ENCODE data around the gene PTER. TPM values are rescaled to one million over a fixed set of nuclear protein-coding genes. Genes with fewer than 3 reads are reported as not detected.

PTER gene
- total RNA-seq, 4 donors from 2014 or later, result 7.1 to 19.5 (median 12.8) TPM

DNA sequence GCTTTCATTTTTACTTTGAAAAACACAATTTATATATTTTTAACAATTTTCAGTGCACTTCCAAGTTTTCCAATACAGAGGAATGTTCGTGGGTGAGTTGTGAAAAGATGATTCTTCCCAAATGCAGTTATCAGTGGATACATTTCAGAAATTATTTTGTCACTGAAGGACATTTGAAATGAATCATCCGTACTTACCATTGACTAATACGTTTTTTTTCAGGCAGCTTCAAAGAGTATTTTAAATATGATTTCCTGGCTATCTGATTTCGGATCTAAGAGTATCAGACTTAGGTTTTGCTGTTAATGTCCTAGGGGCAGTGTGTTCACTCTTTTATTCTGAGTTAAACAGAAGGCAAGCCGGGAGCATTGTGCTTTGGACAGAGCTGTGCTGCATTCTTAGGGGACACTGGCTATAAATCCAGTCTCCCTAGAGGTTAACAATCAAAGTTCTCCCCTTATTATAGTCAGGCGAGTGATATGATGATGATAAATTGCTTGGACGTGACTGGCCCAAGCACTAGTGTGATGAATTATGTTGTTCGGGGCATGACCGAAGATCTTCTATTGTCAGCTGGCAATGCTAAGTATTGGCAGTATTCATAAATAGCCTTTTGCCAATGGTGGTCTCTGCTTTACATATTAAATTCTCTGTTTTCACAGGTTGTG is 4.5 kb downstream of the PTER start:
- no peak for TF ChIP-seq CTCF (IDR thresholded peaks at IDR 0.05)
- ATAC-seq (ENCODE audit: low FRiP score), result no peak

DNA sequence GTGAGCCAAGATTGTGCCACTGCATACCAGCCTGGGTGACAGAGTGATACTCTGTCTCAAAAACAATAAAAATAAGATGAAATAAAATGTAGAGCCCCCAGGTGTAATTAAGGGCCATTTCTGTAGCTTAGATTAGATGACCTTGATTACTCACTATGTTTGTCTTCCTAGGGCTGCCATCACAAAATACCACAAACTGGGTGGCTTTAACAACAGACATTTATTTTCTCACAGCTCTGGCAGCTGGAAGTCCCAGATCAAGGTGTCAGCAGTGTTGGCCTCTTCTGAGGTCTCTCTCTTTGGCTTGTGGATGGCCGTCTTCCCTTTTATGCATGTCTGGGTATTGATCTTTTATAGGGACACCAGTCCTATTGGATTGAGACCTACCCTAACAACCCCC is 6.1 kb downstream of the PTER start:
- no peak for TF ChIP-seq CTCF (IDR thresholded peaks at IDR 0.05)
- ATAC-seq (ENCODE audit: low FRiP score), result no peak
- DNase-seq (ENCODE audit: low spot score), result no peak

More for the DNA sequence above, 4.5 kb downstream of the PTER start:
- DNase-seq (ENCODE audit: low spot score), result no peak

- no peak for TF ChIP-seq CTCF (IDR thresholded peaks at IDR 0.05)
- ATAC-seq (ENCODE audit: low FRiP score), result no peak
- DNase-seq (ENCODE audit: low spot score), result no peak
Observed at GRCh38 chr10:16445770-16446469, 9.1 kb downstream of the PTER start.

- DNase-seq (ENCODE audit: low spot score) (no peak), ATAC-seq (ENCODE audit: low FRiP score) (no peak)
- no peak for TF ChIP-seq CTCF (IDR thresholded peaks at IDR 0.05)
Observed at GRCh38 chr10:16449454-16449853, 12.6 kb downstream of the PTER start.

- ATAC-seq (ENCODE audit: low FRiP score) (no peak), DNase-seq (ENCODE audit: low spot score) (no peak)
- no peak for TF ChIP-seq CTCF (IDR thresholded peaks at IDR 0.05)
Observed at GRCh38 chr10:16458166-16458955, 21.6 kb downstream of the PTER start.

GRCh38 chr10:16459423-16459939 is 22.7 kb downstream of the PTER start:
- ATAC-seq (ENCODE audit: low FRiP score) (no peak), DNase-seq (ENCODE audit: low spot score) (no peak)
- TF ChIP-seq CTCF (IDR thresholded peaks at IDR 0.05), result no peak

Data from omental fat pad (tissue), 4 donors.